SKM-1 (cell line): Measurements from ENCODE around the gene SV2B.
"Not testable (repeated sequence)": the region's sequence is repeated elsewhere in the genome, so short reads cannot be mapped to it uniquely, and the experiment has no call there.

Experiments
- DNase-seq: peaks from one replicate; lab custom pipeline; 2025; ENCODE audit not compliant: unreplicated experiment; lab: John Stamatoyannopoulos, UW

Gene SV2B, protein sequence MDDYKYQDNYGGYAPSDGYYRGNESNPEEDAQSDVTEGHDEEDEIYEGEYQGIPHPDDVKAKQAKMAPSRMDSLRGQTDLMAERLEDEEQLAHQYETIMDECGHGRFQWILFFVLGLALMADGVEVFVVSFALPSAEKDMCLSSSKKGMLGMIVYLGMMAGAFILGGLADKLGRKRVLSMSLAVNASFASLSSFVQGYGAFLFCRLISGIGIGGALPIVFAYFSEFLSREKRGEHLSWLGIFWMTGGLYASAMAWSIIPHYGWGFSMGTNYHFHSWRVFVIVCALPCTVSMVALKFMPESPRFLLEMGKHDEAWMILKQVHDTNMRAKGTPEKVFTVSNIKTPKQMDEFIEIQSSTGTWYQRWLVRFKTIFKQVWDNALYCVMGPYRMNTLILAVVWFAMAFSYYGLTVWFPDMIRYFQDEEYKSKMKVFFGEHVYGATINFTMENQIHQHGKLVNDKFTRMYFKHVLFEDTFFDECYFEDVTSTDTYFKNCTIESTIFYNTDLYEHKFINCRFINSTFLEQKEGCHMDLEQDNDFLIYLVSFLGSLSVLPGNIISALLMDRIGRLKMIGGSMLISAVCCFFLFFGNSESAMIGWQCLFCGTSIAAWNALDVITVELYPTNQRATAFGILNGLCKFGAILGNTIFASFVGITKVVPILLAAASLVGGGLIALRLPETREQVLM

DNA sequence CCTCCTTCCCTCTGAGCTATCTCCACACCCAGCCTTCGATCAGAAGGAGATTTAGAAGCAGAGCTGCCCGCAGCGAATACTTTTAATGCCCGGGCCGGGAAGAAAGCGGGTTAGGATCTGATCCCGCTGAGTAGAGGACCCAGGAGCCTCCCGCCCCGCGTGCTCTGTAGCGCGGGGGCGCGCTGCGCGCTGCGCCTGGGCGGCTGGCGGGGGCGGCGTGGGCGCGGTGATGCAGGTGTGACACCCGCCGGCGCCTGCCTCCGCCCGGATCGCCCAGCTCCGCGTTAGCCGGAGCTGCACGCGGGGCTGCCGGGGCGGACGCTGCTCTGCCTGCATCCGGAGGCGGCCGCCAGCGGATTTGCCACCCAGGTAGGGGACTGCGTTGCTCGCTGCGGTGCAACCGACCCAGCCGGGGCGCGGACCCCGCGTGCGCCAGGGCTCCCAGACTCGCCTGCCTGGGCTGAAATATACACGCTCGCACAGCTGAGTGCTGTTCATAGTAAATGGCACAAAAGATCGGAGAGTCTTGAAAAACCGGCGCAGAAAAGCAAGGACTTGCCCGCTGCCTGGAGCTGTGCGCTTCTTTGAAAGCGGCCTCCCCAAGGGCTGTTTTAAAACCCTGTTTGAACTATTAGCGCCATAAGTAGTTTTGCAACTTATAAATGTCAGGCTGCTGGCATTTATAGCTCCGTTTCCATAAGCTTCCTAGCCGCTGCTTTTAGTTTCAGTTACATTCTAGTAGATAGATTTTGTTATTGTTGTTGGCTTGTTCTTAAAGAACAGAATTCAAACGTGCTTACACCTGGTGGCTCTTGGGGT, at the start of gene SV2B:
Gene SV2B, plus strand, starts transcription at position 263 of the 819 bp plus-strand sequence. CDS start 126,007 bp downstream, outside the sequence.
- no peak for DNase-seq

DNA sequence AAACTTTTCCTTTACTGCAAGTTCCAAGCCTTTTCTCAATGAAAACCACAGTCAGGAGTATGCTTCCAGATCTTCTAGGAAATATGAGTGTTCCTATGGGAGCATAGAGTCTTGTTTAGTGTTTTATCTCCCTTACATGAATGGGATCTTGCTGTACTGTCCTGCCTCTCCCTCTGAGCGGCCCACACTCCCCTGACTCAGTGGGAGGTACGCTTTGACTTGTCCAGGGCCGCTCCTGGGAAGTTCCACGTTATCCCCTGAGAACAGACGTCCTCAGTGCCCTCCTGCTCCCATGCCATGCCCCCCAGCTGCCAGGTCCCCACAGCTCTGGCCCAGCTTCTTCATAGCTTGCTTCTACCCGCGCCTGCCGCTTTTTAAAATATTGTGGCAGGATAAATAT, 48.8 kb upstream of the SV2B start:
- DNase-seq = no peak

DNA sequence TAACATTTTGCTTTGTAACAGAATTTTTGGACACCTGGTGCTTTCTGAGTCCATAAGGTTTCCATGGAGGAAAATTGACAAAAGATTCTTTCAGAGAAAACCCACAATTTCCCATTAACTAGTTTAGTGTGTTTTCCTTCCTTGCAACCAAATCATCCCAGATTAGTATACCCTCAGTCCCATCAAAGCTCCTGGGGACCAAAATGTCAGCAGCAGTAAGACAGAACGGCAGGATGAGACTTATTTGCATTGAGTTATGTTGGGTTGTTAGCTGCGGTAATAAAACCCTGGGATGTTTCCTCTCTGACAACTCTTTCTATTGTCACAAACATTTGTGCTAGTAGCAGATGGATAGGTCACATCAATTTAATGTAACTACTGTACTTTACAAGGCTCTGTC, 45.2 kb upstream of the SV2B start:
- no peak for DNase-seq

DNA sequence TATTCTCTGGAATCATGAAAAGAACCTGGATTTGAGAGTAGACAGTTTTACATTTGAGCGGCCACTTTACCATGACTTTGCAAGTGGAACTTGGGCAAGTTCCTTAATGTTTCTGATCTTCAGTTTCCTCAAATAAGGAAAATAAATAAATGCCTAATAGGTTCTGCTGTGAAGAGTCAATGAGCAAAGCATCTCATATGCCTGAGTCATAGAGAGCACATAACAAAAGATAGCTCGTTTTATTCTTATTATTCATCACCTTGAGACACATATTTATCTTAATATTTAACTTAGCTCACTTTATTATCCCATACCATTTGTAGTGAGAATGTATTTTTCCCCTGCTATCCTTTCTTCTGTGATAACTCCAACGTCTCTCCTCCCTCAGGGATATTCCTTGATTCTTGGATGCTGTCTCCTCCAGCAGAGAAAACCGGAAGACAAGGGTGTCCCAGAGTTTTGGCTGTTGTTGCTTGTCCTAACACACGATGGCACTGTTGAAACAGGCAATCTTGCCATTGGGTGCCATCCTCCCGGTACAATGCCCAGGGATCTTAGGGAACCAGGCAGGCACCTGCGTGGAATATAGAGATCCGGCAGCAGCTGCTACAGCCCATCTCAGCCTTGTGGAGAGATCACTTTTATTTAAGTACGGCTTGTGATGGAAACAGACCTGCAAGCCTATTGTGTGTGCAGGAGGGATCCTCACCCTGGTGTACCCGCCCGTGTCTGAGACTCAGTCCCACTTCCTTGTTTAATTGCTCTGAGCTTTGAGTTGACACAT, 44.3 kb upstream of the SV2B start:
- peak; percentile 53 for DNase-seq

DNA sequence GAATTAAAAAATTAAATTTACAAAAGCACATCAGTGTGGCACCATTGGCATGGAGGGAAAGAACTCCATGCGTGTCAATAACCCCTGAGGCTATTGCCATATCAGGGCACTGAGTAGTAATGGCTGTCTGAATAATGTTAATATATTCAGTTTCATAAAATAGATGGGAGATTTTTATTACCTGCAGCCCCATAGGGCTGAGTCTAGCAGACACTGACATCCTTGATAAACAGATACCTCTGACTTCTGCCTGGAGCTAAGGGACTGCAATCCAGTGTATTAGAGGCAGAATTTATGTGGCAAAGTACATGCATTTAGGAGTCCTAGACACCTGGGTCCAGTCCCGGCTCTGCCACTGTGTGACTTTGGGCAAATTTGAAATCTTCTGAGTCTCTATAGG, 38.8 kb upstream of the SV2B start:
- no peak for DNase-seq

DNA sequence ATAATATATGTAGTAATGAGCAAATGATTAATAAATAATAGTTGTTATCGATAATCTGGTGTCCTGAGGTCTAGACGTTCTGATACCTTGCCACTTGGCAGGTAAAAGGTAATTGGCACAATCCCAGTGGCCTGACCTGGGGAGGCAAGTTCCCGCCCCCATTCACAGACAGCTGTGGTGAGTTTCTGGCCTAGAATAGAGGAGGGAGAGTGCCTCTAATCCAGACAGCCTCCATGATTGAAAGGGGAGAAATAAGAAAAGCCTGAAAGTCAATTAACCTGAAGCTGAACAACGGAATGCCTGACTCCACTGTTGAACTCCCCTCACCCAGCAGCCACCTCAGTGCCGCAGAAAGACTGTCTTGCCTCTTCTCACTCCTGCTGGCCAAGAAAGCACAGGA, 38.1 kb upstream of the SV2B start:
- no peak for DNase-seq

DNA sequence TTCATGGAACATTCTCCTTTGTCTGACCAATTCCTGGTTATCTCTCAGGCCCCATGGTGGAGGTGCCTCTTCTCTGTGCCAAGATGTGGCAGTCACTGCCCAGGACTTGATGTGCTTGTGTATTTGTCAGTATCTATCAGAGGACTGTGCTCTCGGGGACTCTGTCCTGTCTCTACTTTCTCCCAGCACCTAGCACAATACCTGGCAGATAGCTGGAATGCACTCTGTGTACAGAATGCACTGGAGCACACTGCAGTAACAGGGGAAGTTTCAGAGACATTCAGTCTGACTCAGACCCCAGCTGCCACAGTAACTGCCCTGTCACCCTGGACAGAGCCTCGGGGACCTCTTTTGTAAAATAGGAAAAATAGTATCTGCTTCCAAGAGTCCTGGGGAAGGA, 34.6 kb upstream of the SV2B start:
- DNase-seq = no peak

DNA sequence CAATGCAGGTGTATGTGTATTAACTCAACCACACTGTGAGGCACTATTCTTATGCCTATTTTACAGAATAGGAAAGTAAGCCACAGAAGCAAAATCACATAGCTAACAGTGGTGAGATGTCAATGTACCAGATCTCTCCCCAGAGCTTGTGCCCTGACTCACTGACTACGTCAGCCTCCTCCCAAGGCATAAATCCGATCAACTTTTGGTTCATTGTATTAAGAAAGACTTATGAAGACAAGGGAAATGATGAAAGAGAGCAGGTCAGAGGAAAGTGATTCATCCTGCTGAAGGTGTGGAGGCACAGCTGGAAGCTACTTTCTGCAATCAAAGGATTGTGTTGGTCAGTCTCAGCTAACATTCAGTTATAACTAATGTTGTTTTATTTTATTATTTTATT, 33.0 kb upstream of the SV2B start:
- no peak for DNase-seq

DNA sequence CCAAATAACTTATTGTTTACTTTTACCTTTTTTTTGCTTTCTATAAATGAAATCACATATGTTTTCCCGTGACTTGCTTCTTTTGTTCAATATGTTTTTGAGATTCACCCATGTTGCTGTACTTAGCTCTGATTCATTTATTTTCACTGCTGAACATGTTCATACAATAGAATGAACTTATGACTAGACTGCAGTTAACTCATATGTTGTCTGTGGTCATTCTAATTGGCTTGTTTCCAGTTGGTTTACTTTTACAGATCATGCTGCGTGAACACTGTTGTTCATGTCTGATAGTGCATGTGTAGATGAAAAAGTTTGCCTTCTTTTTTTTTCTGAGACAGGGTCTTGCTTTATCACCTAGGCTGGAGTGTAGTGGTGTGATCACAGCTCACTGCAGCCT, 31.6 kb upstream of the SV2B start:
- DNase-seq = no peak

DNA sequence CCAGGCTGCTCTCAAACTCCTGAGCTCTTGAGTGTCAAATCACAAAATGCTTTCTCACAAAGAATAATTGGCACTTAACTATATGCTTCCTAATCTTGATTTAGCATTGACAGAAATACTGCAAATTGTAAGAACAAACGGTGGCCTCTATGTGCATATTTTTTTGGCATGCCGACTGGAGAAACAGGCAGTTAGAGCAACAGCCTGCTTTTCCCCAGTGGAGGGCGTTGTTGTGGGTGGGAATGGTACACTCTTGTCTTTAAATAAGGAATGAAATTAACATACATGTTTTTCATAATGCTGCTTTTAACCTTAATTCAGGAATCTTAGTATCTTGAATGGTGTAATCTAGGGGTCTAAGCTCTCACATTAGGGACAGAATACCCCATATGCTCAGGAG, 31.1 kb upstream of the SV2B start:
- no peak for DNase-seq

DNA sequence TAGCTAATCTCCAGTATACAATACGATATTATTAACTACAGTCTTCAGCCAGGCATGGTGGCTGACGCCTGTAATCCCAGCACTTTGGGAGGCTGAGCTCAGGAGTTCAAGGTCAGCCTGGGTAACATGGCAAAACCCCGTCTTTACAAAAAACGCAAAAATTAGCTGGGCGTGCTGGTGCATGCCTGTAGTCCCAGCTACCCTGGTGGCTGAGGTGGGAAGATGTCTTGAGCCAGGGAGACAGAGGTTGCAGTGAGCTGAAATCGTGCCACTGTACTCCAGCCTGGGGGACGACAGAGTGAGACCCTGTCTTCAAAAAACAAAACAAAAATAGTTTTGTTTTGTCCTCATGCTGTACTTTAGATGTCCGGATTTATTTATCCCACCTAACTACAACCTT, 29.2 kb upstream of the SV2B start:
- no peak for DNase-seq

DNA sequence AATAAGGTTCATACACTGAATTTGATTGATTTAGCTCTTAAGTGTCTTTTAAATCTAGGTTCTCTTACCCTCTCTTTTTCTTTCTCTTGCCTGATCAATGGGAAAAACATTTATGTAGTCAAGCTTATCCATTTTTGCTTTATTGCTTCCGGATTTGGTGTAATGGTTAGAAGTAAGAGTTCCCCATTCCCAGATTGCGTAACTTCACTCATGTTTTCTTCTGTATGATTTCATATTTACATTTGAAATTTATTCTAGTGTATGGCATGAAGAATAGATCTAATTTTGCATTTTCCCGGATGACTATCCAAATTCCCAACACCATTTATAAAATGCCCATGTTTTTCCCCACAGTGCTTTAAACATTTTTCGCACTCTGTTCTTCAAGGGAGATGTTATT, 27.9 kb upstream of the SV2B start:
- no peak for DNase-seq

DNA sequence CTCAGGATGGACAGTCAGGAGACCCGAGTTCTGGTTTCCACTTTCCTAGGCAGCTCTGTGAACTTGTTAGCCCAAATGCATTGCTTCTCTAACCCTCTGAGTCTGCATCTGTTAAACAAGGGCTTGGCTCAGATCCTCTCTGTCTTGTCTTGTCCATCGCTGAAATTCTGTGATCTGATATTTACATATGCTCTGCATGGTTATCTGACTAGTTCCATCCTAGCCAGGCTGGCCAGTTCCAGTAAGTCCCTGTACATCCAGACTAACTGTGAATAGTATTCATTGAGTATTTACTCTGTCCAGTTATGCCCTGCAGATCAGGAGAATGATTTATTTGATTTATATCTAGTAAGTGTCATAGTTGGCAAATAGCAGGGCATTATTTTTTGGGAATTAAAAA, 27.0 kb upstream of the SV2B start:
- no peak for DNase-seq

DNA sequence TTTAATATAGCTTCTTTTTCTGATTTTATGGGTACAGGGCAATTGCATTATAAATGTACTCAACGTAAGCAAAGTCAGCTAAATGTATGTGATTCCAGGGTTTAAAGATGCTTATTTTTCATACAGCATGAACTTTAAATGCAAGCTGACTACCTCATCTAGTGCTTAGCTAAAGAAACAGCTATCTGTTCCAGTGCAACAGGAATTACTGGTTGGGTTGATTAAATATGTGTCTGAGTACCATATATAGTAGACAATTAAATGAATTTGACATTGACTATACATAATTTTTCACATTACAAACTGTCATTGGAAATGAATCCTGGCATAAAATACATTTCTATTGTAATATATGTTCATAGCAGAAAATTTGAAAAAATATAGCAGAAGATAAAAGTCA, 26.3 kb upstream of the SV2B start:
- no peak for DNase-seq

DNA sequence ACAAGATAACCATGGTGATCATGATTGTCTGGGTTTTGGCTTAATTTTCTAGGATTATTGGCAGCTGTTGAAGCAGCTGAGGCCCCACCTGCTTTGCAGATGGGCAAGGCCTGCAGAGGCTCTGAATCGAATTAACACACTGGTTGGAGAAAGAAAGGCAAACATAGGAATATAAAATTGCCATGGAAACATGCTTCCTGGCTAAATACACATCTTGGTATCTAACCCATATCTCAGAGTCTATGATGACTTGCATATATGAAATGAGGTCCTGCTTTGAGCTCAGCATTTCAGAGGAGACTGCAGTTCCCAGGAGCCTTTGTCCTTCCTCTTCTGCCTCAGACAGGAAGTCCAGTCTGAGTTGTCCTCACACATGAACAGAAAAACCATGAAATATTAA, 24.3 kb upstream of the SV2B start:
- DNase-seq = no peak

DNA sequence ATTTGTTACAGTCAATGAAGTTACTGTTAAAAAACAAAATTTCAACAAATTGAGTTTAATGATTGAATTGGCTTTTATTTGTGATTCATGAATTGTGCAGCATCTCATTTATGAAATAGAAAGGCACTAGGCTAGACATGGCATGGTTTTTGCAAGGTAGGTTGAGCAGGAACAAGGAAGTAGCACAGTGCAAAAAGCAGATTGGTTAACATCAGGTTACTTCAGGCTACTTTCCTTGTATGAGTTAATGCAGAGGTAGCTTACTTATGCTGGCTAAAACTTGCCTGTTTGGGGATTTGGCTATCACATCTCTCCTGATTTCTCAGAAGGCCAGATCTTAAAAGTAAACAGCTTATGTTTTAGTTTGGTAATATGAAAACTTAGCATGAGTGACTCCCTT, 23.0 kb upstream of the SV2B start:
- no peak for DNase-seq

DNA sequence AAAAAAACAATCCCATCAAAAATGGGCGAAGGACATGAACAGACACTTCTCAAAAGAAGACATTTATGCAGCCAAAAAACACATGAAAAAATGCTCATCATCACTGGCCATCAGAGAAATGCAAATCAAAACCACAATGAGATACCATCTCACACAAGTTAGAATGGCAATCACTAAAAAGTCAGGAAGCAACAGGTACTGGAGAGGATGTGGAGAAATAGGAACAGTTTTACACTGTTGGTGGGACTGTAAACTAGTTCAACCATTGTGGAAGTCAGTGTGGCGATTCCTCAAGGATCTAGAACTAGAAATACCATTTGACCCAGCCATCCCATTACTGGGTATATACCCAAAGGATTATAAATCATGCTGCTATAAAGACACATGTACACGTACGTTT, 6.2 kb upstream of the SV2B start:
- not testable (repeated sequence) for DNase-seq

DNA sequence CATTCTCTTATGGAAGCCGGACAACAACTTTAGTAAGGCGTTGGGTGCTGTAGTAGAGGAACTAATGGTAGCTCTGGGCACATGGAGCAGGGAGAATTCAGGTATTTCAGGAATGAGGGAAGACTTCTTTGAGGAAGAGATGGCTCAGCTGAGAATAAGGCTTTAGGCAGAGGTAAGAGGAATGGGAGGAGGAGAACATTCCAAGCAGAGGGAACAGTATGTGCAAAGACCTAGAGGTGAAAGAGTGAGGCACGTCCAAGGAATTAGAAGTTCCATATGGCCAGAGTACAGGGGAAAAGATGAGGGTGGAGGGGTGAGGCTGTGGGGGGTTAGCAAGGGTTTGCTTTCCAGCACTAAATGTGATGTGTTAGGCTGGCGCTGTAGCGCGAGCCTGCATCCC, 1.6 kb upstream of the SV2B start:
- DNase-seq = no peak

DNA sequence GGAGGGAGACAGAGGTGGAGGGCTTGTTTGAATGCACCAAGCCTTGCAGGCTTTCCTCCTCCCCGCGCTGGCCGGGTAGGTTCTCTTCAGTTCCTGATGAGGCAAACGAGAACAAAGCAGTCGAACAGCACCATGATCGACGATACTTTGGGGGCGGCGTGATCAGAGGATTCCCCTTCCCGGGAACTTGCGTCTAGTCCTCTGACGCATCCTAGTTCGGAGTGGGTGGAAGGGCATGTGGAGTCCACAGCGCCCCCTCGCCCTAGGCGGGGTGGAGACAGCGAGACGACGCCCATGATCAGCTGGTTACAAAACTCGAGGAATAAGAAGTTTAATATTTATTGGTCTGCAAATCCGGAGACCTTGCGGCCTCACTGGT, 452 bp upstream of the SV2B start:
- DNase-seq = no peak

DNA sequence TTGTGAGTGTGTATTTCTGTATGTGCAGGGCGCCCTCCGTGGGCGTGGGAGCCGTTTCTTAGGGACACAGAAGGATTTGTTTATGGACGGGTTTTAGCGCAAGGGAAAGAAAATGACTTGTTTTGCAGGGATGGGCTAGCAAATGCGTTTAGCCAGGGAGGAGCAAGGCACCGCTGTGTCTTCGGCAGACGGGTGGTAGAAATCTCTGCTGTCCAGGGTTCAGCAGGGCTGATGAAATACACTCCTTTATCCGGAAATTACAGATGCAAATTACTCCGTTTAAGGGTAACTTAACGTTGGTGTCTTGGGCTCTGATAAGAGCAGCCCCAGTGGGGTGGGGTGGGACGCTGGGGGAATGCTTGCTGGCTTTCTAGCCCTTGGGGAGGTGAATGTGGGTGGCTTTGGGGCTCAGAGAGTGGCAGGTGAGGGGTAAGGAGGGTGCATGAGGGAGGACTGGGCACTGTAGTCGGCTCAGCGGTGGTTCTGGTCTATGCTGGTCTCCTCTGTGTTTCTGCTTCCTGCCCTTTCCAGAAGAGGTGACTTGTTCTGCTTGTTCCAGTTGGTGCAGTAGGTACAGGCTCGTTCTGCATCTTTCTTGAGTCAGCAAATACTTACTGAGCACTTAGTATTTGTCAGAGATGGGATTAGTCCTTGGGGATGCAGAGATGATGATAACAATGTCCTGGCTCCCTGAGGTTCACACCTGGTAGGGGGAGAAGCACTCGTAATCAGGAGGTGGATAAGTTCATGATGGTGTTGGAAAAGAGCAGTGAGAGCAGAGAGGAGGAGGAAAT, 954 bp downstream of the SV2B start:
- DNase-seq = no peak

DNA sequence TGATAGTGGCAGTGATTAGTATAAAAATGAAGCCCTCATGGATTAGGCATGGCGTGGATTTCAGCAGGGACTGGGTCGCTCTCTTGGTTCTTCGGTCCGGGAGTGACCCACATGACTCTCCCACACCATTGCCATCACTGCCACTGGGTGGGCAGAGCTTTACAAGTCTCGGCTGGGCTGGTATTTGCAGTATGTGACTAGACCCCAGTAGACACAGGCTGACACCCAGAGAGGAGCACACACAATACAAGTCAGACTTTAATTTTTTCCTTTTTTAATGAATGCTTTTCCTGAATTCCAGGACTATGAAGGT, 1.5 kb downstream of the SV2B start:
- no peak for DNase-seq
